HAP-1 (cell line): ENCODE results near the gene DDAH1.

Experiments used
- DNase-seq, 2 experiments: peaks; one replicate each; pipeline ENCODE4 v3.0.0-alpha.2; 2016 to 2020; ENCODE audit warnings: low spot score in 2 of 2
- H3K27me3 ChIP-seq: fragments of 250-450 bp; sonication (Bioruptor Pico); 2 replicates; pipeline ENCODE4 v1.5.1; 2020; ENCODE audit warnings: low read depth, mild to moderate bottlenecking, moderate library complexity
- H3K36me3 ChIP-seq: fragments of 250-450 bp; sonication (Bioruptor Pico); replicated peaks from 2 replicates; pipeline ENCODE4 v1.5.1; 2020; ENCODE audit warnings: mild to moderate bottlenecking
- H3K4me1 ChIP-seq: fragments of 250-450 bp; sonication (Bioruptor Pico); 2 replicates; pipeline ENCODE4 v1.5.1; 2020; ENCODE audit warnings: mild to moderate bottlenecking
- H3K4me3 ChIP-seq: fragments of 250-450 bp; sonication (Bioruptor Pico); 2 replicates; pipeline ENCODE4 v1.5.1; 2020; ENCODE audit warnings: mild to moderate bottlenecking, moderate library complexity
- H3K9me3 ChIP-seq: fragments of 250-450 bp; sonication (Bioruptor Pico); 2 replicates; pipeline ENCODE4 v1.5.1; 2020; ENCODE audit warnings: mild to moderate bottlenecking, moderate library complexity
- in situ Hi-C: fragments of 300-500 bp; cut with MboI; formaldehyde crosslinking; loops from 3 replicates; pipeline ENCODE4 v1.14.3; 2020; ENCODE audit warnings: low sequenced_read_pairs, inconsistent platforms, mixed read lengths

Gene DDAH1

GRCh38 chr1:85344256-85344694 is 120.7 kb downstream of the DDAH1 start:
- in situ Hi-C loops = no loop called here
- peaks cover 40% of the 10 kb centered on the region for H3K4me1 ChIP-seq
- no peak overlapping the region for H3K4me3 ChIP-seq
- H3K36me3 ChIP-seq = peaks cover 5% of the 10 kb centered on the region; the same call in 1 of the 2 replicates
- DNase-seq = peak; percentile 79 to 84
- no peaks in the 10 kb centered on the region for H3K27me3 ChIP-seq
- H3K9me3 ChIP-seq = no peaks in the 10 kb centered on the region; the same call in 1 of the 2 replicates

GRCh38 chr1:85343612-85344255 is 121.2 kb downstream of the DDAH1 start:
- Histone ChIP-seq H3K9me3 (no peaks in the 10 kb centered on the region; the same call in 1 of the 2 replicates), H3K36me3 (peaks cover 5% of the 10 kb centered on the region; the same call in 1 of the 2 replicates), H3K4me3 (no peak overlapping the region), H3K27me3 (no peaks in the 10 kb centered on the region), H3K4me1 (peaks cover 43% of the 10 kb centered on the region)
- peak in 1 of 2 experiments; percentile 100 for DNase-seq
- in situ Hi-C loops = no loop called here

GRCh38 chr1:85343213-85343611 is 121.7 kb downstream of the DDAH1 start:
- no peaks in the 10 kb centered on the region for H3K27me3 ChIP-seq
- H3K36me3 ChIP-seq = peaks cover 5% of the 10 kb centered on the region; the same call in 1 of the 2 replicates
- no peak overlapping the region for H3K4me3 ChIP-seq
- peaks cover 43% of the 10 kb centered on the region for H3K4me1 ChIP-seq
- no peaks in the 10 kb centered on the region for H3K9me3 ChIP-seq
- no peak for DNase-seq
- in situ Hi-C loops = no loop called here

GRCh38 chr1:85342207-85342606 is 122.8 kb downstream of the DDAH1 start:
- Histone ChIP-seq H3K36me3 (no peaks in the 10 kb centered on the region), H3K4me3 (no peak overlapping the region), H3K27me3 (no peaks in the 10 kb centered on the region), H3K9me3 (no peaks in the 10 kb centered on the region), H3K4me1 (peaks cover 43% of the 10 kb centered on the region)
- DNase-seq = no peak
- in situ Hi-C loops = no loop called here

- H3K4me3 ChIP-seq = no peak overlapping the region
- in situ Hi-C loops = no loop called here
- no peaks in the 10 kb centered on the region for H3K9me3 ChIP-seq
- DNase-seq = peak; percentile 29 to 65
- peaks cover 43% of the 10 kb centered on the region for H3K4me1 ChIP-seq
- no peaks in the 10 kb centered on the region for H3K36me3 ChIP-seq
- no peaks in the 10 kb centered on the region for H3K27me3 ChIP-seq
These were observed 124.5 kb downstream of the DDAH1 start for GRCh38 chr1:85340427-85340826.

- H3K4me3 ChIP-seq = no peak overlapping the region
- no peak for DNase-seq
- H3K36me3 ChIP-seq = no peaks in the 10 kb centered on the region; the same call in 1 of the 2 replicates
- 0 out of 2 replicates have a peak, but pooled peaks cover 1% of the 10 kb centered on the region for H3K9me3 ChIP-seq
- H3K27me3 ChIP-seq = no peaks in the 10 kb centered on the region
- in situ Hi-C loops = no loop called here
- peaks cover 37% of the 10 kb centered on the region for H3K4me1 ChIP-seq
These were observed 125.1 kb downstream of the DDAH1 start for GRCh38 chr1:85339656-85340399.

GRCh38 chr1:85339089-85339488 is 125.9 kb downstream of the DDAH1 start:
- 0 out of 2 replicates have a peak, but pooled peaks cover 3% of the 10 kb centered on the region for H3K9me3 ChIP-seq
- no peaks in the 10 kb centered on the region for H3K27me3 ChIP-seq
- no peaks in the 10 kb centered on the region; the same call in 1 of the 2 replicates for H3K36me3 ChIP-seq
- peaks cover 34% of the 10 kb centered on the region for H3K4me1 ChIP-seq
- DNase-seq = no peak
- H3K4me3 ChIP-seq = no peak overlapping the region
- in situ Hi-C loops = no loop called here

GRCh38 chr1:85334962-85335361 is 130.0 kb downstream of the DDAH1 start:
- Histone ChIP-seq H3K36me3 (no peaks in the 10 kb centered on the region; the same call in none of the 2 replicates), H3K9me3 (0 out of 2 replicates have a peak, but pooled peaks cover 3% of the 10 kb centered on the region), H3K4me1 (peaks cover 8% of the 10 kb centered on the region), H3K4me3 (no peak overlapping the region), H3K27me3 (no peaks in the 10 kb centered on the region)
- DNase-seq = no peak
- in situ Hi-C loops = no loop called here

GRCh38 chr1:85333186-85333585 is 131.8 kb downstream of the DDAH1 start:
- Histone ChIP-seq H3K9me3 (0 out of 2 replicates have a peak, but pooled peaks cover 3% of the 10 kb centered on the region), H3K27me3 (no peaks in the 10 kb centered on the region), H3K4me3 (no peak overlapping the region), H3K4me1 (peaks cover 15% of the 10 kb centered on the region), H3K36me3 (no peaks in the 10 kb centered on the region; the same call in none of the 2 replicates)
- no peak for DNase-seq
- in situ Hi-C loops = no loop called here

DNA sequence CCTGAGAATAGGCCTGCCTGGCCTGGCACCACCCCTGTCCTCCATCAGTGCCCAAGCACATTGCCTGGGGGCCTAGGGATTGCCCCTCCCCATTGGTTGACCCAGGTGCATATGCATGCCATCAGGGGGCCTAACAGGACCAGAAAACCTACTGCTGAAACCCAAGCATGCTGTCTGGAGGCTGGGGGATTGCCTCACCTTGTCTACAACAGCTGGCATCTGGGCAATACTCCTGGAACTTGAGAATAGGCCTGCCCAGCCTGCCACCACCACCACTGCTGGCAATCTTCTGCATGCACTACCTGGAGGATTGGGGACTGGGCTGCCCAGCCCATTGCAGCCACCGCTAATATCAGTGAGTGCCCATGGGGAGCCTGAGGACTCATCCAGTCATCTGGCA is 132.4 kb downstream of the DDAH1 start:
- in situ Hi-C loops = no loop called here
- no peaks in the 10 kb centered on the region for H3K27me3 ChIP-seq
- no peak overlapping the region for H3K4me3 ChIP-seq
- H3K4me1 ChIP-seq = peaks cover 17% of the 10 kb centered on the region
- H3K36me3 ChIP-seq = no peaks in the 10 kb centered on the region; the same call in none of the 2 replicates
- DNase-seq = no peak
- H3K9me3 ChIP-seq = 0 out of 2 replicates have a peak, but pooled peaks cover 3% of the 10 kb centered on the region

GRCh38 chr1:85330711-85331290 is 134.2 kb downstream of the DDAH1 start:
- H3K4me3 ChIP-seq = no peak overlapping the region
- 0 out of 2 replicates have a peak, but pooled peaks cover 3% of the 10 kb centered on the region for H3K9me3 ChIP-seq
- no peaks in the 10 kb centered on the region for H3K27me3 ChIP-seq
- in situ Hi-C loops = no loop called here
- H3K4me1 ChIP-seq = peaks cover 35% of the 10 kb centered on the region
- no peaks in the 10 kb centered on the region; the same call in none of the 2 replicates for H3K36me3 ChIP-seq
- no peak for DNase-seq

- no peak for DNase-seq
- Histone ChIP-seq H3K4me3 (no peak overlapping the region), H3K4me1 (peaks cover 38% of the 10 kb centered on the region), H3K36me3 (no peaks in the 10 kb centered on the region; the same call in none of the 2 replicates), H3K9me3 (0 out of 2 replicates have a peak, but pooled peaks cover 3% of the 10 kb centered on the region), H3K27me3 (no peaks in the 10 kb centered on the region)
- in situ Hi-C loops = no loop called here
These were observed 134.7 kb downstream of the DDAH1 start for GRCh38 chr1:85330214-85330631.

DNA sequence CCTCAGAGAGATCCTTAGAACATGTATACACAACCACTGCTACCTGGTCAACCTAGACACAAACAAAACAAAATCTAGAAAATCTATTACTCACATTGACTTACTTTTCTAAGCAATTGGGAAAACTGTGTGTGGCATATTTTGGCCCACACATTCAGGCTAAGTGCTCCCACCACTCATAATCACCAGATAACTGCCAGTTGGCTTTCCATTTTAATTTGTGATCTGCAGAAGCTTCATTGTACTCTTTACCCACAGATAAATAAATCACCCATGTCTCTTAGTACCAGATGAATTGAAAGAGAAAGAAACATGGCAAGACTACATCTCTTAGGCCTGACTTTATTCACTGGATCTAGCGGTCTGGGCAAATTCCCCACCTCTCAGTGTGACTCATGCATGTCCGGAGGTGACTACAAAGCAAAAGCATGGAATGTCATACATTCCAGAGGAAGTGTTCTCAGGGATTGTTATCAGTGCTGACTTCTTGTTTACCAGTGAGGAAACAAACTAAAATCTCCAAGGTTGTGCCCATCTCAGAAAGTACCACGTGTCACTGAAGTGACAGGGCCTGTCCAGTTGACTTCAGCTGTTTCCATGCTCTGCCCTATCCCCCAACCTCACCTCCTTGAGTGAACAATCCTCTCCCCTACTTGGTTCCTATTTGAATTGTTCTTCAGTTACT is 136.1 kb downstream of the DDAH1 start:
- DNase-seq = peak; percentile 36 to 40
- Histone ChIP-seq H3K4me1 (peaks cover 48% of the 10 kb centered on the region), H3K36me3 (no peaks in the 10 kb centered on the region; the same call in 1 of the 2 replicates), H3K27me3 (no peaks in the 10 kb centered on the region), H3K9me3 (no peaks in the 10 kb centered on the region), H3K4me3 (no peak overlapping the region)
- in situ Hi-C loops = no loop called here
